ENCODE data around the gene IFT80. TPM values are rescaled to one million over a fixed set of nuclear protein-coding genes. Genes with fewer than 3 reads are reported as not detected.
"Not testable (repeated sequence)": the region's sequence is repeated elsewhere in the genome, so short reads cannot be mapped to it uniquely, and the experiment has no call there.

The IFT80 gene
- polyA plus RNA-seq, 1 of the 3 experiments (the other 2 are of a cell fraction): 10.5 TPM

- ChIA-PET CTCF (no interaction called here), POLR2A (no interaction called here)
- Histone ChIP-seq H3K4me1 (ENCODE audit: control insufficient read depth in 1 of 2, insufficient read depth in 2 of 2, low read depth in 1 of 2, low read length in 1 of 2) (no peaks in the 10 kb centered on the region; a peak in 1 of 4 replicates), H3K27ac (ENCODE audit: low read depth in 2 of 2, low read length in 1 of 2) (no peak overlapping the region), H3F3A (replicated peaks; ENCODE audit: insufficient read depth) (no peaks in the 10 kb centered on the region), H4K20me1 (ENCODE audit: insufficient read depth) (no peaks in the 10 kb centered on the region), H3K79me2 (ENCODE audit: insufficient read depth) (no peaks in the 10 kb centered on the region), H2AFZ (ENCODE audit: low read depth) (no peak overlapping the region), H3K9me2 (no peaks in the 10 kb centered on the region), H3K9ac (no peak overlapping the region), H3K4me2 (no peak overlapping the region), H3K9me3 (no peaks in the 10 kb centered on the region), H3K36me3 (replicated peaks in 1 of 2; ENCODE audit: control insufficient read depth in 1 of 2, insufficient read depth in 2 of 2, low read length in 1 of 2) (peaks cover 11 to 20% of the 10 kb centered on the region in 2 experiments), H3K4me3 (ENCODE audit: low read depth in 2 of 2, low read length in 1 of 2) (no peak overlapping the region), H3K27me3 (ENCODE audit: insufficient read depth) (no peaks in the 10 kb centered on the region)
- no peak for TF ChIP-seq SIN3A (IDR thresholded peaks at IDR 0.05; ENCODE audit: borderline replicate concordance, low read depth, low read length)
- TF ChIP-seq, protein P1, sequence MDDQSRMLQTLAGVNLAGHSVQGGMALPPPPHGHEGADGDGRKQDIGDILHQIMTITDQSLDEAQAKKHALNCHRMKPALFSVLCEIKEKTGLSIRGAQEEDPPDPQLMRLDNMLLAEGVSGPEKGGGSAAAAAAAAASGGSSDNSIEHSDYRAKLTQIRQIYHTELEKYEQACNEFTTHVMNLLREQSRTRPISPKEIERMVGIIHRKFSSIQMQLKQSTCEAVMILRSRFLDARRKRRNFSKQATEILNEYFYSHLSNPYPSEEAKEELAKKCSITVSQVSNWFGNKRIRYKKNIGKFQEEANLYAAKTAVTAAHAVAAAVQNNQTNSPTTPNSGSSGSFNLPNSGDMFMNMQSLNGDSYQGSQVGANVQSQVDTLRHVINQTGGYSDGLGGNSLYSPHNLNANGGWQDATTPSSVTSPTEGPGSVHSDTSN (IDR thresholded peaks at IDR 0.05): no peak
- TF ChIP-seq TAF1 (IDR thresholded peaks at IDR 0.05; ENCODE audit: borderline replicate concordance, low read depth, low read length): no peak
- no peak for TF ChIP-seq MAX (IDR thresholded peaks at IDR 0.05; ENCODE audit: low read depth)
- no peak for TF ChIP-seq MXI1 (IDR thresholded peaks at IDR 0.05; ENCODE audit: low read depth, low read length)
- no peak for TF ChIP-seq EP300 (IDR thresholded peaks at IDR 0.05; ENCODE audit: borderline replicate concordance in 1 of 2, low read depth in 1 of 2, low read length in 1 of 2)
- TF ChIP-seq SMC3 (IDR thresholded peaks at IDR 0.05; ENCODE audit: low read depth, low read length): no peak
- no peak for TF ChIP-seq RFX5 (IDR thresholded peaks at IDR 0.05; ENCODE audit: low read length)
- no peak for TF ChIP-seq JUND (IDR thresholded peaks at IDR 0.05)
- TF ChIP-seq RXRA (IDR thresholded peaks at IDR 0.05; ENCODE audit: borderline replicate concordance, low read depth): no peak
- TF ChIP-seq YY1 (IDR thresholded peaks at IDR 0.05; ENCODE audit: low read depth): no peak
- 91% methylated on average over 1 of the region's 1 CpG for WGBS (ENCODE audit: low lambda C conversion rate)
- DNase-seq: no peak
These were observed 33.0 kb downstream of the IFT80 start for GRCh38 chr3:160365869-160366522.

DNA sequence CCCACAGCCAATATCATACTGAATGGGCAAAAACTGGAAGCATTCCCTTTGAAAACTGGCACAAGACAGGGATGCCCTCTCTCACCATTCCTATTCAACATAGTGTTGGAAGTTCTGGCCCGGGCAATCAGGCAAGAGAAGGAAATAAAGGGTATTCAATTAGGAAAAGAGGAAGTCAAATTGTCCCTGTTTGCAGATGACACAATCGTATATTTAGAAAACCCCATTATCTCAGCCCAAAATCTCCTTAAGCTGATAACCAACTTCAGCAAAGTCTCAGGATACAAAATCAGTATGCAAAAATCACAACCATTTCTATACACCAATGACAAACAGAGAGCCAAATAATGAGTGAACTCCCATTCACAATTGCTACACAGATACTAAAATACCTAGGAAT lies 36.1 kb downstream of the IFT80 start:
- H3K27ac ChIP-seq (ENCODE audit: low read depth in 2 of 2, low read length in 1 of 2); H3K9me3 ChIP-seq; H3K9me2 ChIP-seq; H3K9ac ChIP-seq; H3K4me3 ChIP-seq (ENCODE audit: low read depth in 2 of 2, low read length in 1 of 2); CTCF ChIA-PET; H2AFZ ChIP-seq (ENCODE audit: low read depth); POLR2A ChIA-PET; H3K27me3 ChIP-seq (ENCODE audit: insufficient read depth); H3K79me2 ChIP-seq (ENCODE audit: insufficient read depth); H3K4me1 ChIP-seq (ENCODE audit: control insufficient read depth in 1 of 2, insufficient read depth in 2 of 2, low read depth in 1 of 2, low read length in 1 of 2); H3K4me2 ChIP-seq; DNase-seq; H3F3A ChIP-seq (replicated peaks; ENCODE audit: insufficient read depth); H4K20me1 ChIP-seq (ENCODE audit: insufficient read depth): not testable (repeated sequence)
- WGBS (ENCODE audit: low lambda C conversion rate): 100% methylated on average over 2 of the region's 2 CpGs
- peaks cover 7 to 31% of the 10 kb centered on the region in 2 experiments for H3K36me3 ChIP-seq (replicated peaks in 1 of 2; ENCODE audit: control insufficient read depth in 1 of 2, insufficient read depth in 2 of 2, low read length in 1 of 2)

DNA sequence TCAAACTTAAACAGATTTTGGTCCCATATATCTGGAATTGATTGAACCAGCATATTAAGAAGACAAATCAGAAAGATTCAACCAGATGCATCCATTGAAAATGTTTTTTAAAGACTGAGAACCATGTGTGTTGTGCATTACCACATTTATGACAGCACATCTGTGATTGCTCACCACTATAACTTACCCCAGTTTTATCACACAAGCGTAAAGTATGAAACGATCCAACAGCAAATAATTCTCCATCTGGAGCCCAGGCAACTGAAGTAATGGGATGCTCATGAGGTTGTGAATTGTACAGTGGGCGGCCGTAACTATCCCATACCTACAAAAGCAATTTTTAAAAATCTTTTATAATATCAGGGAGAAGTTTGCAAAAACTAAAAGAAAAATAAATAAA lies 43.2 kb downstream of the IFT80 start:
- ChIA-PET CTCF (interaction anchor here (0.6 to 2.1 kb wide), 2 partner anchors 11 to 193 kb away, joined by 3 to 12 read pairs; no protein-coding TSS in a partner anchor), POLR2A (no interaction called here)
- Histone ChIP-seq H3K27me3 (ENCODE audit: insufficient read depth) (no peaks in the 10 kb centered on the region), H3K4me3 (ENCODE audit: low read depth in 2 of 2, low read length in 1 of 2) (no peak overlapping the region), H3K9ac (no peak overlapping the region), H3K9me3 (no peaks in the 10 kb centered on the region), H3K36me3 (replicated peaks in 1 of 2; ENCODE audit: control insufficient read depth in 1 of 2, insufficient read depth in 2 of 2, low read length in 1 of 2) (peaks cover 16 to 23% of the 10 kb centered on the region in 2 experiments), H3K9me2 (no peaks in the 10 kb centered on the region), H3K27ac (ENCODE audit: low read depth in 2 of 2, low read length in 1 of 2) (no peak overlapping the region), H4K20me1 (ENCODE audit: insufficient read depth) (no peaks in the 10 kb centered on the region), H3F3A (replicated peaks; ENCODE audit: insufficient read depth) (no peaks in the 10 kb centered on the region), H3K4me2 (no peak overlapping the region), H3K79me2 (ENCODE audit: insufficient read depth) (no peaks in the 10 kb centered on the region), H3K4me1 (ENCODE audit: control insufficient read depth in 1 of 2, insufficient read depth in 2 of 2, low read depth in 1 of 2, low read length in 1 of 2) (no peaks in the 10 kb centered on the region), H2AFZ (ENCODE audit: low read depth) (no peak overlapping the region)
- TF ChIP-seq GABPA (IDR thresholded peaks at IDR 0.05; ENCODE audit: low read depth) (no peak), SMC3 (IDR thresholded peaks at IDR 0.05; ENCODE audit: low read depth, low read length) (no peak), CHD2 (IDR thresholded peaks at IDR 0.05; ENCODE audit: low read length, partially characterized antibody) (no peak), FOSL2 (IDR thresholded peaks at IDR 0.05; ENCODE audit: borderline replicate concordance, low read depth) (no peak), EP300 (IDR thresholded peaks at IDR 0.05; ENCODE audit: borderline replicate concordance in 1 of 2, low read depth in 1 of 2, low read length in 1 of 2) (no peak), RFX5 (IDR thresholded peaks at IDR 0.05; ENCODE audit: low read length) (no peak), FOXM1 (IDR thresholded peaks at IDR 0.05; ENCODE audit: low read depth) (no peak), NFIC (IDR thresholded peaks at IDR 0.05; ENCODE audit: borderline replicate concordance) (no peak), FOXJ3 (CRISPR knock-in tag; IDR thresholded peaks at IDR 0.05) (no peak), SIN3A (IDR thresholded peaks at IDR 0.05; ENCODE audit: borderline replicate concordance, low read depth, low read length) (no peak), RCOR1 (IDR thresholded peaks at IDR 0.05; ENCODE audit: low read length) (no peak), RXRA (IDR thresholded peaks at IDR 0.05; ENCODE audit: borderline replicate concordance, low read depth) (no peak)
- whole genome bisulfite sequencing (ENCODE audit: low lambda C conversion rate): 84% methylated on average over 4 of the region's 4 CpGs
- peak; percentile 3 for DNase-seq
